Liver (tissue), 9 donors: ENCODE measurements around the gene NCMAP. TPM values are rescaled to one million over a fixed set of nuclear protein-coding genes. Genes with fewer than 3 reads are reported as not detected.

Experiments
- DNase-seq: peaks from one replicate; pipeline ENCODE4 v3.0.0-alpha.2; 2017; ENCODE audit warnings: low spot score
- H3K27ac ChIP-seq, 2 donors: one replicate each; pipeline ENCODE4 v1.7.0; 2013; ENCODE audit warnings: inconsistent platforms in 2 of 2, low read length in 2 of 2, control low read depth in 1 of 2, low read depth in 1 of 2, mild to moderate bottlenecking in 1 of 2
- H3K27me3 ChIP-seq, 4 donors: one replicate each; pipeline versions ENCODE4 v1.6.1 to v1.7.0; 2013; ENCODE audit warnings: low read length in 3 of 4, inconsistent platforms in 1 of 4, mild to moderate bottlenecking in 1 of 4, moderate library complexity in 1 of 4; ENCODE audit not compliant: control insufficient read depth in 4 of 4, insufficient read depth in 4 of 4
- H3K36me3 ChIP-seq, 4 donors: one replicate each; pipeline versions ENCODE4 v1.6.1 to v1.7.0; 2013; ENCODE audit warnings: low read length in 3 of 4, mild to moderate bottlenecking in 3 of 4, low read depth in 1 of 4, moderate library complexity in 1 of 4; ENCODE audit not compliant: control insufficient read depth in 4 of 4, insufficient read depth in 3 of 4
- H3K4me1 ChIP-seq, 4 donors: one replicate each; pipeline versions ENCODE4 v1.6.1 to v1.7.0; 2013; ENCODE audit warnings: low read length in 3 of 4, mild to moderate bottlenecking in 3 of 4, moderate library complexity in 1 of 4; ENCODE audit not compliant: control insufficient read depth in 4 of 4, insufficient read depth in 4 of 4
- H3K4me3 ChIP-seq, 3 donors: one replicate each; pipeline versions ENCODE4 v1.6.1 to v1.7.0; 2013; ENCODE audit warnings: low read length in 3 of 3, control low read depth in 1 of 3, low read depth in 1 of 3, mild to moderate bottlenecking in 1 of 3
- H3K9ac ChIP-seq, 2 donors: one replicate each; pipeline ENCODE4 v1.7.0; 2013; ENCODE audit warnings: low read length in 2 of 2, mild to moderate bottlenecking in 2 of 2, moderate library complexity in 2 of 2, control low read depth in 1 of 2, low read depth in 1 of 2
- H3K9me3 ChIP-seq, 4 donors: one replicate each; pipeline versions ENCODE4 v1.6.1 to v1.7.0; 2013; ENCODE audit warnings: low read length in 3 of 4; ENCODE audit not compliant: control insufficient read depth in 4 of 4
- ATF3 ChIP-seq: IDR thresholded peaks from 2 replicates; pipeline ENCODE4 v1.6.1; 2016; ENCODE audit warnings: antibody characterized with exemption
- CTCF ChIP-seq: fragments of 150-350 bp; IDR thresholded peaks from 2 replicates; pipeline ENCODE4 v1.5.1; 2017; ENCODE audit warnings: improper control_type of control experiment, low read depth, low read length; ENCODE audit not compliant: missing input control
- EGR1 ChIP-seq, 2 donors: IDR thresholded peaks; 2 replicates each; pipeline ENCODE4 v1.6.1; 2016 to 2018; ENCODE audit warnings: antibody characterized with exemption in 2 of 2, low read depth in 2 of 2
- FOXA2 ChIP-seq: IDR thresholded peaks from 2 replicates; pipeline ENCODE4 v1.6.1; 2016; ENCODE audit warnings: antibody characterized with exemption
- JUND ChIP-seq, 2 donors: IDR thresholded peaks; 2 replicates each; pipeline ENCODE4 v1.6.1; 2016; ENCODE audit warnings: antibody characterized with exemption in 2 of 2
- REST ChIP-seq: IDR thresholded peaks from 2 replicates; pipeline ENCODE4 v1.6.1; 2016; ENCODE audit warnings: antibody characterized with exemption, mild to moderate bottlenecking
- RXRA ChIP-seq, 2 donors: IDR thresholded peaks; 2 replicates each; pipeline ENCODE4 v1.6.1; 2017 to 2018; ENCODE audit warnings: antibody characterized with exemption in 2 of 2, mild to moderate bottlenecking in 1 of 2
- SP1 ChIP-seq: IDR thresholded peaks from 2 replicates; pipeline ENCODE4 v1.6.1; 2018; ENCODE audit warnings: antibody characterized with exemption, mild to moderate bottlenecking
- YY1 ChIP-seq: IDR thresholded peaks from 2 replicates; pipeline ENCODE4 v1.6.1; 2016; ENCODE audit warnings: antibody characterized with exemption, mild to moderate bottlenecking
- ZBTB33 ChIP-seq: IDR thresholded peaks from 2 replicates; pipeline ENCODE4 v1.6.1; 2016; ENCODE audit warnings: antibody characterized with exemption
- WGBS: extraction: QIAGEN DNeasy Blood & Tissue Kit; methylation state at CpG from one replicate; pipeline ENCODE4 v1.1.7; 2013; 5-methylcytosine and 5-hydroxymethylcytosine counted together
- polyA plus RNA-seq, 2 donors: library from polyadenylated mRNA; stranded (reverse) in 1 of 2; unstranded in 1 of 2; fragments of 200-250 nt in 1 of 2; fragments of >200 nt in 1 of 2; fragmentation: Nextera tagmentation in 1 of 2; extraction: Ambion mirVana in 1 of 2; gene quantifications; one replicate each; pipeline versions ENCODE4 v1.2.1 to v1.2.3, GENCODE V29; 2013 to 2015
- total RNA-seq, 2 donors: library from RNA; depleted of rRNA; stranded (reverse); fragments of >200 nt; gene quantifications; one replicate each; pipeline ENCODE4 v1.2.3, GENCODE V29; 2014
- donor health status: healthy.
- donor health status: healthy.
- donor health status: healthy.
- donor health status: healthy.
- donor health status: healthy.

Gene NCMAP
- total and polyA plus RNA-seq, 4 donors: 0.31 to 4.8 (median 0.61) TPM

GRCh38 chr1:24575905-24576587 lies 20.2 kb downstream of the NCMAP start:
- no peak overlapping the region for H3K4me3 ChIP-seq
- H3K9me3 ChIP-seq: no peaks in the 10 kb centered on the region

More at GRCh38 chr1:24575905-24576587, 20.2 kb downstream of the NCMAP start:
- peaks cover 0 to 6% (median under 1%) of the 10 kb centered on the region in 4 donors for H3K4me1 ChIP-seq
- no peaks in the 10 kb centered on the region for H3K27me3 ChIP-seq
- TF ChIP-seq RXRA (IDR thresholded peaks at IDR 0.05) (no peak), ATF3 (no peak), FOXA2 (no peak), CTCF (no peak), ZBTB33 (no peak), YY1 (no peak), SP1 (no peak), REST (no peak), JUND (IDR thresholded peaks at IDR 0.05) (no peak), EGR1 (IDR thresholded peaks at IDR 0.05; ENCODE audit: low read depth in 2 of 2) (no peak)
- no peaks in the 10 kb centered on the region for H3K36me3 ChIP-seq
- DNase-seq: no peak
- WGBS: 67% methylated on average over 14 of the region's 14 CpGs
- no peak overlapping the region for H3K9ac ChIP-seq
- H3K27ac ChIP-seq: no peak overlapping the region
